Ishikawa (cell line): Measurements from ENCODE around the gene DCBLD1.
A peak's percentile ranks its signal among the peaks of the same experiment; 100 is the strongest.

Experiments
- CEBPB ChIP-seq: IDR thresholded peaks from 2 replicates; pipeline ENCODE4 v1.6.1; 2012
- CREB1 ChIP-seq: IDR thresholded peaks from 2 replicates; pipeline ENCODE4 v1.6.1; 2012; ENCODE audit warnings: low read depth
- EGR1 ChIP-seq: IDR thresholded peaks from 2 replicates; pipeline ENCODE4 v1.6.1; 2012
- EP300 ChIP-seq: IDR thresholded peaks from 2 replicates; pipeline ENCODE4 v1.6.1; 2012; ENCODE audit warnings: borderline replicate concordance
- FOXM1 ChIP-seq: IDR thresholded peaks from 2 replicates; pipeline ENCODE4 v1.6.1; 2012; ENCODE audit warnings: low read depth, borderline replicate concordance
- NFIC ChIP-seq: IDR thresholded peaks from 2 replicates; pipeline ENCODE4 v1.6.1; 2012
- RAD21 ChIP-seq: IDR thresholded peaks from 2 replicates; pipeline ENCODE4 v1.6.1; 2012; ENCODE audit warnings: low read depth
- REST ChIP-seq: IDR thresholded peaks from 2 replicates; pipeline ENCODE4 v1.6.1; 2012; ENCODE audit warnings: low read depth, mild to moderate bottlenecking
- TAF1 ChIP-seq: IDR thresholded peaks from 2 replicates; pipeline ENCODE4 v1.6.1; 2012; ENCODE audit warnings: low read depth, mild to moderate bottlenecking
- TCF12 ChIP-seq: IDR thresholded peaks from 2 replicates; pipeline ENCODE4 v1.6.1; 2012; ENCODE audit warnings: low read depth
- TEAD4 ChIP-seq: IDR thresholded peaks from 2 replicates; pipeline ENCODE4 v1.6.1; 2012
- USF1 ChIP-seq: IDR thresholded peaks from 2 replicates; pipeline ENCODE4 v1.6.1; 2012
- YY1 ChIP-seq: IDR thresholded peaks from 2 replicates; pipeline ENCODE4 v1.6.1; 2012; ENCODE audit warnings: low read depth
- ZBTB7A ChIP-seq: IDR thresholded peaks from 2 replicates; pipeline ENCODE4 v1.6.1; 2012; ENCODE audit warnings: low read depth
- TF ChIP-seq, protein P1 (sequence below): IDR thresholded peaks from 2 replicates; pipeline ENCODE4 v1.6.1; 2012

Gene DCBLD1

GRCh38 chr6:117555262-117555849, 72.9 kb downstream of the DCBLD1 start:
- TF ChIP-seq CREB1 (no peak), FOXM1 (no peak), YY1 (no peak), NFIC (no peak), ZBTB7A (no peak), TAF1 (no peak), EGR1 (no peak), TEAD4 (no peak), RAD21 (no peak), REST (no peak), TCF12 (no peak), CEBPB (no peak), USF1 (no peak), EP300 (no peak)
- TF ChIP-seq, protein P1, sequence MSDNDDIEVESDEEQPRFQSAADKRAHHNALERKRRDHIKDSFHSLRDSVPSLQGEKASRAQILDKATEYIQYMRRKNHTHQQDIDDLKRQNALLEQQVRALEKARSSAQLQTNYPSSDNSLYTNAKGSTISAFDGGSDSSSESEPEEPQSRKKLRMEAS, result no peak

GRCh38 chr6:117555882-117556498, 73.5 kb downstream of the DCBLD1 start:
- TF ChIP-seq NFIC, result no peak
- no peak for TF ChIP-seq TCF12
- peak; percentile 70 for TF ChIP-seq RAD21

DNA sequence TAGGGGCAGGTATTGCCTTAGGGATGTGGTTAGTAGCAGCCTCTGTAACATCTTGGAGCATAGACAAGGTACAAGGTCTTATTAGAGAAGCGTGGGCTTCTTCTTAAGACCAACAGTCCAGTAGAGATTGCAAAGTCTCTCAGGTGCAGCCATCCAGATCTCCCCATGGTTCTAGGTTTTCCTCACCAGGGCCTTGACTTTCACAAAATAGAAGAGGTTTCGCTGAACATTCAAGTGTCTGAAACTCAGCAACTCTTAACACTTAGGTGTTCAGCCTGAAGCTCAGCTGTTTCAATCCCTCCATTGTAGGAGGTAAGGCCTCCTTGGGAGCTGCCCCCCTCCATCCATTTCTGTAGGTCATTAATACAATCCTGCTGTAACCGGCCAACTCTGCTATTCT, 75.5 kb downstream of the DCBLD1 start:
- TF ChIP-seq YY1 (no peak), CEBPB (no peak), USF1 (no peak), EP300 (no peak), TAF1 (no peak), NFIC (no peak), ZBTB7A (no peak), EGR1 (no peak), REST (no peak), CREB1 (no peak)
- TF ChIP-seq, protein P1, result no peak

GRCh38 chr6:117558818-117559217, 76.3 kb downstream of the DCBLD1 start:
- no peak; the same call in 1 of the 2 replicates for TF ChIP-seq NFIC
- no peak for TF ChIP-seq YY1
- TF ChIP-seq RAD21, result no peak
- TF ChIP-seq CEBPB, result no peak
- TF ChIP-seq USF1, result no peak
- TF ChIP-seq TAF1, result no peak
- TF ChIP-seq EGR1, result no peak
- TF ChIP-seq FOXM1, result no peak
- no peak for TF ChIP-seq TCF12
- TF ChIP-seq TEAD4, result no peak
- TF ChIP-seq ZBTB7A, result no peak
- TF ChIP-seq REST, result no peak
- TF ChIP-seq CREB1, result no peak
